ENCODE measurements around the gene TAF4B.
"Not testable (repeated sequence)": the region's sequence is repeated elsewhere in the genome, so short reads cannot be mapped to it uniquely, and the experiment has no call there.

The TAF4B gene

GRCh38 chr18:26238718-26239117 lies 12.5 kb downstream of the TAF4B start:
- DNase-seq = not testable (repeated sequence)

- DNase-seq = not testable (repeated sequence)
These were observed 16.1 kb downstream of the TAF4B start for GRCh38 chr18:26242392-26242791.

- DNase-seq = not testable (repeated sequence)
These were observed 19.2 kb downstream of the TAF4B start for GRCh38 chr18:26245434-26245833.

GRCh38 chr18:26252411-26252810 lies 26.2 kb downstream of the TAF4B start:
- DNase-seq = no peak

- not testable (repeated sequence) for DNase-seq
These were observed 28.6 kb downstream of the TAF4B start for GRCh38 chr18:26254808-26255207.

- peak; percentile 20 to 35 for DNase-seq
These were observed 29.7 kb downstream of the TAF4B start for GRCh38 chr18:26255695-26256622.

- DNase-seq = no peak
These were observed 32.5 kb downstream of the TAF4B start for GRCh38 chr18:26258711-26259110.

- not testable (repeated sequence) for DNase-seq
These were observed 33.2 kb downstream of the TAF4B start for GRCh38 chr18:26259416-26259815.

GRCh38 chr18:26262156-26262555 lies 35.9 kb downstream of the TAF4B start:
- DNase-seq = no peak

GRCh38 chr18:26267357-26267930 lies 41.2 kb downstream of the TAF4B start:
- no peak for DNase-seq

- no peak for DNase-seq
These were observed 42.2 kb downstream of the TAF4B start for GRCh38 chr18:26268454-26268853.

GRCh38 chr18:26271917-26272549 lies 45.8 kb downstream of the TAF4B start:
- no peak for DNase-seq

- DNase-seq = no peak
These were observed 51.1 kb downstream of the TAF4B start for GRCh38 chr18:26277374-26277773.

GRCh38 chr18:26279428-26279827 lies 53.2 kb downstream of the TAF4B start:
- no peak for DNase-seq

- DNase-seq = peak in 1 of 2 donors; percentile 1
These were observed 59.8 kb downstream of the TAF4B start for GRCh38 chr18:26286008-26286407.

- DNase-seq = no peak
These were observed 61.4 kb downstream of the TAF4B start for GRCh38 chr18:26287644-26288043.

- DNase-seq = no peak
These were observed 64.1 kb downstream of the TAF4B start for GRCh38 chr18:26290385-26290784.

- no peak for DNase-seq
These were observed 67.7 kb downstream of the TAF4B start for GRCh38 chr18:26293982-26294381.

GRCh38 chr18:26298107-26298506 lies 71.9 kb downstream of the TAF4B start:
- no peak for DNase-seq

- no peak for DNase-seq
These were observed 75.4 kb downstream of the TAF4B start for GRCh38 chr18:26301681-26302080.

- DNase-seq = not testable (repeated sequence)
These were observed 77.0 kb downstream of the TAF4B start for GRCh38 chr18:26303222-26303621.

GRCh38 chr18:26304511-26304910 lies 78.3 kb downstream of the TAF4B start:
- no peak for DNase-seq

- DNase-seq = peak; percentile 32 to 47
These were observed 81.0 kb downstream of the TAF4B start for GRCh38 chr18:26307161-26307773.

Data from inflammatory macrophage (primary cell).